Thoracic aorta (tissue), 2 donors: ENCODE measurements around the gene HIPK4. TPM values are rescaled to one million over a fixed set of nuclear protein-coding genes. Genes with fewer than 3 reads are reported as not detected.

Experiments
- ATAC-seq: fragments of 150-250 bp; one replicate; pipeline ENCODE4 v1.8.0; 2017; ENCODE audit warnings: low read depth; ENCODE audit not compliant: insufficient number of reproducible peaks, low FRiP score
- DNase-seq: peaks from one replicate; pipeline ENCODE4 v3.0.0-alpha.2; 2020; ENCODE audit warnings: low spot score
- H3K27ac ChIP-seq, 2 donors: fragments of 200-600 bp; sonication (generic); 1 replicate in 1 of 2; 2 replicates in 1 of 2; pipeline ENCODE4 v1.5.1; 2016; ENCODE audit warnings: mild to moderate bottlenecking in 2 of 2, moderate library complexity in 2 of 2
- H3K27me3 ChIP-seq: fragments of 200-600 bp; sonication (generic); replicated peaks from 2 replicates; pipeline ENCODE4 v1.6.0; 2016; ENCODE audit warnings: mild to moderate bottlenecking; ENCODE audit not compliant: insufficient read depth
- H3K36me3 ChIP-seq: fragments of 200-600 bp; sonication (generic); one replicate; pipeline ENCODE4 v1.5.1; 2016
- H3K4me1 ChIP-seq, 2 donors: fragments of 200-600 bp; sonication (generic); 1 replicate in 1 of 2; 2 replicates in 1 of 2; pipeline versions ENCODE4 v1.5.1 to v1.6.0; 2016; ENCODE audit warnings: low read depth in 2 of 2, mild to moderate bottlenecking in 1 of 2; ENCODE audit not compliant: control insufficient read depth in 1 of 2
- H3K4me3 ChIP-seq: fragments of 200-600 bp; sonication (generic); 2 replicates; pipeline ENCODE4 v1.5.1; 2016; ENCODE audit warnings: mild to moderate bottlenecking
- H3K9me3 ChIP-seq: fragments of 200-600 bp; sonication (generic); 2 replicates; pipeline ENCODE4 v1.5.1; 2016
- total RNA-seq, 2 donors: library from RNA; depleted of rRNA; stranded (reverse); fragments of >200 nt; gene quantifications; one replicate each; pipeline versions ENCODE4 v1.1.0 to v1.2.3, GENCODE V29; 2016
- TF ChIP-seq, protein P1 (sequence below): fragments of 200-600 bp; sonication (generic); IDR thresholded peaks from one replicate; pipeline ENCODE4 v1.5.1; 2019; ENCODE audit warnings: antibody characterized with exemption

HIPK4 gene
- total RNA-seq, 2 donors from 2014 or later, result not detected

DNA sequence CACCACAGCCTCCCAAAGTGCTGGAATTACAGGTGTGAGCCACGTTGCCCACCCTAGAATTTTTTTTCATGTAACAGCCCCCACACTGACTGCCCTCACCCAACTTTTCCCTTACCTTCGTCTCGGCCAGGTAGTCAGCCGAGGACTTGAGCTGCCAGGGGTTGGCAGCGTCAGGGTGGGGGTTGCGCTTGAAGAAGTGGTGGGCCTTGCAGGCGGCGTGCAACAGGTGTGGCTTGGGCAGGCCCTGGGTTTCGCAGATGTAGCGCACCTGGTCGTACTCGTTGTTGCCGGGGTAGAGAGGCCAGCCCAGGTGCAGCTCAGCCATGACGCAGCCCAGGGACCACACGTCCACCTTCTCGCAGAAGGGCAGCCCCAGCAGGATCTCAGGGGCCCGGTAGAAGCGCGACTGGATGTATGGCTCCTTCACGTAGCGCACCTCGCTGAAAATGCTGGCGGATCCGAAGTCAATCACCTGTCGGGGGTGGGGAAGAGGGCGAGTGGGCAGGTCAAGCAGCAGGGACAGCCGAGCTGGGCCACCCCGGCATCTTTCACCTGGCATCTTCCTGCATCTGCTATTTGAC, 6.2 kb downstream of the HIPK4 start:
- Histone ChIP-seq H3K9me3 (no peaks in the 10 kb centered on the region), H3K27ac (no peak overlapping the region), H3K36me3 (no peaks in the 10 kb centered on the region), H3K27me3 (no peaks in the 10 kb centered on the region), H3K4me3 (no peak overlapping the region), H3K4me1 (no peaks in the 10 kb centered on the region)
- DNase-seq (no peak), ATAC-seq (no peak)
- TF ChIP-seq, protein P1, sequence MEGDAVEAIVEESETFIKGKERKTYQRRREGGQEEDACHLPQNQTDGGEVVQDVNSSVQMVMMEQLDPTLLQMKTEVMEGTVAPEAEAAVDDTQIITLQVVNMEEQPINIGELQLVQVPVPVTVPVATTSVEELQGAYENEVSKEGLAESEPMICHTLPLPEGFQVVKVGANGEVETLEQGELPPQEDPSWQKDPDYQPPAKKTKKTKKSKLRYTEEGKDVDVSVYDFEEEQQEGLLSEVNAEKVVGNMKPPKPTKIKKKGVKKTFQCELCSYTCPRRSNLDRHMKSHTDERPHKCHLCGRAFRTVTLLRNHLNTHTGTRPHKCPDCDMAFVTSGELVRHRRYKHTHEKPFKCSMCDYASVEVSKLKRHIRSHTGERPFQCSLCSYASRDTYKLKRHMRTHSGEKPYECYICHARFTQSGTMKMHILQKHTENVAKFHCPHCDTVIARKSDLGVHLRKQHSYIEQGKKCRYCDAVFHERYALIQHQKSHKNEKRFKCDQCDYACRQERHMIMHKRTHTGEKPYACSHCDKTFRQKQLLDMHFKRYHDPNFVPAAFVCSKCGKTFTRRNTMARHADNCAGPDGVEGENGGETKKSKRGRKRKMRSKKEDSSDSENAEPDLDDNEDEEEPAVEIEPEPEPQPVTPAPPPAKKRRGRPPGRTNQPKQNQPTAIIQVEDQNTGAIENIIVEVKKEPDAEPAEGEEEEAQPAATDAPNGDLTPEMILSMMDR, result no peak

DNA sequence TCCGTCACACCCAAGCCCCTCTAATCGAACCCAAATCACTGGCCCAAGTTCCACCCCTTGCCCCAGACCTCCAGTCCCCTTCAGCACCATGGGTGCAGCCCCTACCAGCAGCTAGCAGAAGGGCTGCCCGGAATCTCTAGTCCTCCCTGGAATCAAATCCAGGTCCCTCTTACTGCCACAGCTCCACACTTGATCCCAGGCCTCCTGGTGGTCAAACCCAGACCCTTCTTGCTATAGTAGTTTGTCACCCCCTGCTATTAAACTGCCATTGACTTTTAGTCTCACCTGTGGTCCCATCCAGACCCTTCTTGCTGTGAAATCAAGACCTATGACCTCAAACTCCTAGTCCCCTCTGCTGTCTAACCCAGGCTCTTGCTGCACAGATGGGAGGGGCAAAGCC, 8.7 kb downstream of the HIPK4 start:
- TF ChIP-seq, protein P1, result no peak
- H3K27me3 ChIP-seq, result no peaks in the 10 kb centered on the region
- peaks cover 16% of the 10 kb centered on the region for H3K36me3 ChIP-seq
- no peak overlapping the region for H3K27ac ChIP-seq
- H3K9me3 ChIP-seq, result no peaks in the 10 kb centered on the region
- H3K4me3 ChIP-seq, result no peak overlapping the region
- DNase-seq (no peak), ATAC-seq (no peak)
- no peaks in the 10 kb centered on the region for H3K4me1 ChIP-seq

DNA sequence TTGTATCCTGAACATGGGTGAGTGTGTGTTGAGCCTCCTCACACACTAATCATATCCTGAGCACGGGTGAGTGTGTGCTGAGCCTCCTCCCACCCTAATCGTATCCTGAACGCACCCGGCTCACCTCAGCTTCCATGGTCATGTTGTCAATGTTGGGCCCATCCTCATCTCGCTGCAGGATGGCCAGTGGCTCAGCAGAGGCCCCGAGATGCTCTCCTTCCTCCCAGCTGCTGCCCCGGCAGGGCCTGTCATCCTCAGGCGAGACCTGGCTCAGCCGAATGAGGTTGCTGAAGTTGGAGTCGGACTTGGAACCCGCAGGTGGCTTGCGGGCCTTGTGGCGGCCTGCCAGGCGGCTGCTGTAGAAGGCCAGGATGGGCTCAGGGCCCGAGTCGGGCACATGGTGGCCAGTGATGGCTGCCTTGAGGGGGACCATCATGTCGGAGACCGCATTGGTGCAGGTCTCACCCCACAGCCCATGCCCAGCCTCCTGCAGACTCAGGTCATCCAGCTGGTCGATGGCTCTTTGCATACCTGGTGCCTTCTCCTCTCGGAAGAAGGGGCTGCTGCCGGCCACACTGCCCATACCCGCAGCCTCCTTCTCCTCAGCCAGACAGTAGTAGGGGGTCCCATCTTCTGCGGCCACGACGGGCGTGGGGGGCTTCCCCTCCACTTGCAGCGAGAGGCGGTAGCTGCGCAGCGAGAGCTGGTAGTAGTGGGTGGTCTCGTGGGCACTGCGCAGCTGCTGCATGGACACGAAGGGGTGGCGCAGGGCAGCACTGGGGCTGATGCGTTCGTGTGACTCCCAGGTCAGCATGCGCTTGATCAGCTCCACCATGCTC, 9.6 kb downstream of the HIPK4 start:
- no peak overlapping the region for H3K27ac ChIP-seq
- H3K9me3 ChIP-seq, result no peaks in the 10 kb centered on the region
- ATAC-seq, result no peak
- H3K4me3 ChIP-seq, result no peak overlapping the region
- H3K27me3 ChIP-seq, result no peaks in the 10 kb centered on the region
- DNase-seq, result no peak
- peaks cover 16% of the 10 kb centered on the region for H3K36me3 ChIP-seq
- TF ChIP-seq, protein P1, result no peak
- H3K4me1 ChIP-seq, result no peaks in the 10 kb centered on the region

DNA sequence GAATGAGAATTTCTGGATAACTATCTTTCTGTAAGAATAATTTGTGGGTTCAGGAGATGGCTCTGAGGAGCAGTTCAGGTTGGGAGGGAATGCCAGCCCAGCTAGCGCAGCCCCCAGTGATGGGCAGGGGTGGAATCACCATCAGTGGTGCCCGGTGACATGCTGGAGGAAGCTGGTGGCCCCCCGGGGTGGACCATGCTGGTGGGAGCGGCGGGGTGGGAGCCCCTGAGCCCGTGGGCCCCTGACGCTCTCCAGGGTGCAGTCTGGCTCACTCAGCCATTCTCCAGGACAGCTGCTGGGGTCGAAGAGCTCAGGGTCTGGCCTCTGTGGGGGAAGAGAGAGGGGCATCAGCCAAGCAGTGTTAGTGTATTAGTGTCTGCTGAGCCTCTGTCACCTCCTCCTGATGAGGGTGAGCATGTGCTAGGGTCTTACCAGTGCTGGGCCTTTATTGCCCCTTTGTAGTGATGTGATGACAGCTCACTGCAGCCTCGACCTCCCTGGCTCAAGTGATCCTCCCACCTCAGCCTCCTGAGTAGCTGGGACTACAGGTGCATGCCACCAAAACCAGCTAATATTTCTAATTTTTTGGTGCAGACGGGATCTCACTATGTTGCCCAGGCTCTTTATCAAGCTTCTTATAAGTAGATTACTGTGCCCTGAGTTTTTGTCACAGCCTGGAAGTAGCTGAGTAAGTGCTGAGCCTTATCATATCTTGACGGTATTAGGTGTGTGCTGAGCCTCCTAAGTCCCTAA, 10.4 kb downstream of the HIPK4 start:
- Histone ChIP-seq H3K4me1 (no peaks in the 10 kb centered on the region), H3K36me3 (peaks cover 19% of the 10 kb centered on the region), H3K4me3 (no peak overlapping the region), H3K27ac (no peak overlapping the region), H3K9me3 (no peaks in the 10 kb centered on the region), H3K27me3 (no peaks in the 10 kb centered on the region)
- ATAC-seq (no peak), DNase-seq (no peak)
- TF ChIP-seq, protein P1, result no peak

DNA sequence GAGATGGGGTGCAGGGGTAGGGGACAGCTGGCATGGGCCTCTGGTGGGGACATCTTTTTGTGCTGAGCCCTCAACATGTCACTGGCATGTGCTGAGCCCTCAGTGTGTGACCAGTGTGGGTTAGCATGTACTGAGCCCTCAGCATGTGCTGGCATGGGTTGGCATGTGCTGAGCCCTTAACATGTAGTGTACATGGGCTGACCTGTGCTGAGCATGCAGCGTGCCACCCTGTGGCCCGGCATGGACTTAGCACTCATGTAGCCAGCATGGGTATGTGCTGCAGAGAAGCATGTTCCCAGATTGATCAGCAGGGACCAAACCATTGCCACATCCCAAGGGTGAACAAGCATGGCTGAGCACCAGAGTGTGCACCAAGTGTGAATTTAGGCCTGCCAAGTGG, 11.5 kb downstream of the HIPK4 start:
- Histone ChIP-seq H3K9me3 (no peaks in the 10 kb centered on the region), H3K4me3 (no peak overlapping the region), H3K36me3 (peaks cover 28% of the 10 kb centered on the region), H3K27ac (no peak overlapping the region), H3K4me1 (no peaks in the 10 kb centered on the region), H3K27me3 (no peaks in the 10 kb centered on the region)
- ATAC-seq (no peak), DNase-seq (no peak)
- TF ChIP-seq, protein P1, result no peak
